Retinal pigment epithelial cell (primary cell): ENCODE results near the gene STAU1.

ENCODE experiments used
- DNase-seq: peaks from one replicate; pipeline ENCODE4 v3.0.0-alpha.2; 2010; ENCODE audit warnings: low read depth
- H3K4me3 ChIP-seq: 2 replicates; pipeline ENCODE4 v1.5.1; 2011; ENCODE audit warnings: mild to moderate bottlenecking, low read length, control low read depth, moderate library complexity
- TF ChIP-seq, protein P1 (sequence below): conservative IDR thresholded peaks from 2 replicates; pipeline ENCODE4 v1.5.1; 2011; ENCODE audit warnings: low read depth, low read length, control low read depth, inconsistent platforms

The STAU1 gene

DNA sequence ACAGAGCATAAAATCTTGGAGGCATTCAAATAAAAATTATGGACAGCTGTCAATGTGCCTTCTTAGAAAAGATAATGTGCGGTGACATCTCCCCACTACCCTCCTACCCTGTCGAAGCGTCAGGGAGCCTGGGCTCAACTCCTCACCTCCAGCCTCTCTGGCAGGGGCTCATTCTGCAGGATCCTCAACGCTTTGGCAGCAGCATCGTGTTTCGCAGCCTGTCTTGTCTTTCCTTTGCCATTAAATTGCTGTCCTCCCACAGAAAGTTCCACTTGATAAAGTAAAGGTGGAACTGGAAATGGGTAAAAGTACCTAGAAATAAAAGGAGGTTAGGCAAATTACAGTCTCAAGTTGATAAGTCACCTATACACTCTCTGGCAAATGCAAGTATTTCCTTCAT, 36.7 kb downstream of the STAU1 start:
- H3K4me3 ChIP-seq: no peak overlapping the region
- TF ChIP-seq, protein P1, sequence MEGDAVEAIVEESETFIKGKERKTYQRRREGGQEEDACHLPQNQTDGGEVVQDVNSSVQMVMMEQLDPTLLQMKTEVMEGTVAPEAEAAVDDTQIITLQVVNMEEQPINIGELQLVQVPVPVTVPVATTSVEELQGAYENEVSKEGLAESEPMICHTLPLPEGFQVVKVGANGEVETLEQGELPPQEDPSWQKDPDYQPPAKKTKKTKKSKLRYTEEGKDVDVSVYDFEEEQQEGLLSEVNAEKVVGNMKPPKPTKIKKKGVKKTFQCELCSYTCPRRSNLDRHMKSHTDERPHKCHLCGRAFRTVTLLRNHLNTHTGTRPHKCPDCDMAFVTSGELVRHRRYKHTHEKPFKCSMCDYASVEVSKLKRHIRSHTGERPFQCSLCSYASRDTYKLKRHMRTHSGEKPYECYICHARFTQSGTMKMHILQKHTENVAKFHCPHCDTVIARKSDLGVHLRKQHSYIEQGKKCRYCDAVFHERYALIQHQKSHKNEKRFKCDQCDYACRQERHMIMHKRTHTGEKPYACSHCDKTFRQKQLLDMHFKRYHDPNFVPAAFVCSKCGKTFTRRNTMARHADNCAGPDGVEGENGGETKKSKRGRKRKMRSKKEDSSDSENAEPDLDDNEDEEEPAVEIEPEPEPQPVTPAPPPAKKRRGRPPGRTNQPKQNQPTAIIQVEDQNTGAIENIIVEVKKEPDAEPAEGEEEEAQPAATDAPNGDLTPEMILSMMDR: no peak
- no peak for DNase-seq

DNA sequence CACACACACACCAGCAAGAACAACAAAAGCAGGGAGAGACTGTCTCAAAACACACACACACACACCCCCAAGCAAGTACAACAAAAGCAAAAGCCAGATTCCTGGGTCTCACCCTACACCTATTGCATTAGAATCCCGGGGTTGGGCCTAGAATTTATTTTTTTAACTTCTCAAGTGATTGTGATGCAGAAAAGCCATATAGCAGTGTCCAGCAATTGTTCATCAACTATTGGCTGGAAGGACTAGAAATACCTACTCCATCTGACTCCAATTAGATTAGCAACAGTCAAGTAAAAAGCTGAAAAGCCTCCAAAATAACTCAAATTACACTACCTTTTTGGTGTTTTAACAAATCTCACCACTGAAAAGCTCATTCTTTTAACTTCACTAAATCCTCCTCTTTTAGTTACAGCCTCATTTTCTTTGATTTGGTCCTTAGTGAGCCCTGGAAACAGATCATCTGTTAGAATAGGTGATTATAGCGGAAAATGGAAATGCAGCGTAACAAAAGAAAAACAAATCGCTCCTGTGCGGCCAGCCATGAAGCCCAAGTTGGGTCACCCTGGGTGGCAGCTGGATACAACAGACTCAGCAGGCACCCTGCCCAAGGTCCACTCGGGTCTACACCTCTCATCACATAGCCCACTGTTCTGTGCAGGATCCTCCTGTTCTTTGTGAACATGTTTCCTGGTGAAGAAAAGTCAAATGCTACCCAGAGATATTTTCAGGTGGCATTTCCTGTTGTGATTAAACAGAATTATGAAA, 38.7 kb downstream of the STAU1 start:
- no peak for DNase-seq
- TF ChIP-seq, protein P1: no peak
- no peak overlapping the region for H3K4me3 ChIP-seq

- no peak overlapping the region for H3K4me3 ChIP-seq
- no peak for DNase-seq
- TF ChIP-seq, protein P1: no peak
Observed at GRCh38 chr20:49148601-49149000, 39.5 kb downstream of the STAU1 start.

GRCh38 chr20:49147296-49147695, 40.8 kb downstream of the STAU1 start:
- DNase-seq: no peak
- TF ChIP-seq, protein P1: no peak
- no peak overlapping the region for H3K4me3 ChIP-seq

DNA sequence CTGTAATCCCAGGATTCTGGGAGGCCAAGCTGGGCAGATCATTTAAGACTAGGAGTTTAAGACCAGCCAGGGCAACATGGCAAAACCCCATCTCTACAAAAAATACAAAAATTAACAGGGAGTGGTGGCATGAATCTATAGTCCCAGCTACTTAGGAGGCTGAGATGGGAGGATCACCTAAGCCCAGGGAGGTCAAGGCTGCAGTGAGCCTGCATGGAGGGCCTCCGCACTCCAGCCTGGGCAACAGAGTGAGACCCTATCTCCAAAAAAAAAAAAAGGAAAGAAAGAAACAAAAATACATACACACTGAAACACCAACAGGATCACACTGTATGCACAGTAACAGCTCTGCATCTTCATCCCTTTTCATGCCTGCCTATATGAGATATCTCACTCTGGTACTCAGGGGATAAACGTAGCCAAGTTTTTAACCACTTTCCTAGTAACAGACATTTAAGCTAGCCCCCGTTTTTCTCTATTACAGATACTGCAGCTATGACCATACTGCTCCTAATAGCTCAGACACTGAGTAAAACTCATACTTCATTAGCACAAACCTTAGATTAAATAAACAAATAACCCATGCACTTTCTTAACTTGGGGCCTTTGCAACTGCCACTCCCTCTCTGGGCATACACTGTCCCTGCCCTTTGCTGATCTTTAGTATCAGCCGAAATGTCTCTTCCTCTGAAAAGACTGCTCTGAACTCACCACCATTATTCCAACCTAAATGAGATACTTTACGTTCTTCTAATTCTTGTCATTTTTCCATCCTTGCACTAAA, 41.5 kb downstream of the STAU1 start:
- DNase-seq: no peak
- TF ChIP-seq, protein P1: no peak
- H3K4me3 ChIP-seq: no peak overlapping the region

DNA sequence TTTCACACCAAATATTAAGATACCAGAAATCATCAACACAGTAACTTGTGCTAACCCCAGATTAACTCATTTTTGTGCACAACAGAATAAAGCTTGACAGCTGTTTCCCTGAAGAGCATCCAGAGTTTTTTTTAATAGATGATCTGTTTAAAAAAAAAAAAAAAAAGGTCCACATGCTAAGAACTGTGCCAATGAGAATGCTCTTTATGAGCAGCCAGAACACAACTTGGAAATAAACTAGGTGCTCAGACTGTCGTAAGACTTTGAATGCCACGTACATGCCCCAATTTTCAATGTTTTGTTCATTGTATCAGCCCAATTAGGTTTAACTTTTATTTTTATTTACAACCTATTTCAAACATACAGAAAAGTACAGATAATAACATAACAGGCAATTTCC, 47.3 kb downstream of the STAU1 start:
- DNase-seq: no peak
- TF ChIP-seq, protein P1: no peak
- no peak overlapping the region for H3K4me3 ChIP-seq

GRCh38 chr20:49140411-49140810, 47.7 kb downstream of the STAU1 start:
- no peak overlapping the region for H3K4me3 ChIP-seq
- TF ChIP-seq, protein P1: no peak
- no peak for DNase-seq
